ENCODE measurements around the gene MRPL24. TPM values are rescaled to one million over a fixed set of nuclear protein-coding genes. Genes with fewer than 3 reads are reported as not detected.

The MRPL24 gene
- 10 to 100 TPM; 37.7 to 60.2 TPM for total RNA-seq
- long read RNA-seq, transcript MRPL24-202 (6 exons, 883 nt), result major isoform, 5 of 62 reads
- long read RNA-seq, partial matches to known transcripts, result 1 of 62 reads
- long read RNA-seq, other reads (novel, unspliced or antisense), result 52 of 62 reads

DNA sequence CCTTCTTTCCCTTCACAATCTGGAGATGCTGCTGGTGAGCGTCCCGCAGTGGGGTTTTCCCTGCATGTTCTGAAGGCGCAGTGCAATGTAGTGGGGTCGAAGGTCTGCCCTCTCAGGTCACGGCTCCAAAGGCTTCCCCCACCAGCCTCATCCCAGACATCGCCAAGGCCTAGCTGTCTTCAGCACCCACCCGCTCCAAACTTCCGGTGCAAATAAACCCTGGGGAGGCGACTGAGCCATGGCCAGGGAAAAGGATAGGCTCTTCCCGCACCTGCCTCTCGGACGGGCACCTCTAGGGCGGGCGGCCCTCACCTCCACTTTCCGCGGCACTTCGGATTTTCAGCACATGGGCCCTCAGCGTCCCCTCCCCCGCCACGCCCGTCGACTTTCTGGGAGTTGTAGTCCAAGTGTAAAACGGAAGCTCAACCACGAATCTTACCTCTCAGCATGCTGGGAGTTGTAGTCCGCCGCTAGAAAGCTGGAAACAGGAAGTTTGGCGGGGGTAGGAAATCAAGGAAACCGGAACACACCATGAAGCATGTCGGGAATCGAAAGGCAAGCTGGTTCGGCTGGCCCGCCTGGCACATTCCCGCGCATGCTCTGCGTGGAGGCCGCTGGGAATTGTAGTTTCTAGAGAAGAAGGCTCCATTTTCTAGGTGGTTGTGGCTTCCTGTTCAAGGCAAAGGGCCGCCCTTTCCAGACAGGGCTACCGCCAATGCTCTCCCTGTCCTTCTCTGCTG, at the start of gene MRPL24:
Gene MRPL24 (minus strand): TSS at position 348 of the 740 bp plus-strand sequence. CDS start 2,384 bp downstream, outside the sequence.
- intact Hi-C loops (cut with DNase I, micrococcal nuclease), result no loop called here
- ATAC-seq (peak; percentile 90), DNase-seq (peak; percentile 97 to 99)

- ATAC-seq (no peak), DNase-seq (no peak)
- intact Hi-C loops (cut with DNase I, micrococcal nuclease), result loop anchor here in 1 of 2 donors (10.0 kb wide), 1 partner anchor 75 kb away; the partner anchor contains the start of gene NTRK1
These were observed 48.9 kb upstream of the MRPL24 start for GRCh38 chr1:156789621-156790318.

- intact Hi-C loops (cut with DNase I, micrococcal nuclease), result no loop called here
- DNase-seq (no peak), ATAC-seq (no peak)
These were observed 47.2 kb upstream of the MRPL24 start for GRCh38 chr1:156788136-156788535.

- ATAC-seq (no peak), DNase-seq (no peak)
- intact Hi-C loops (cut with DNase I, micrococcal nuclease), result no loop called here
These were observed 45.8 kb upstream of the MRPL24 start for GRCh38 chr1:156786640-156787039.

GRCh38 chr1:156785458-156785857, 44.6 kb upstream of the MRPL24 start:
- no peak for DNase-seq
- intact Hi-C loops (cut with DNase I, micrococcal nuclease), result no loop called here
- ATAC-seq, result no peak

GRCh38 chr1:156781585-156782186, 40.8 kb upstream of the MRPL24 start:
- no peak for DNase-seq
- ATAC-seq, result no peak
- intact Hi-C loops (cut with DNase I, micrococcal nuclease), result no loop called here

DNA sequence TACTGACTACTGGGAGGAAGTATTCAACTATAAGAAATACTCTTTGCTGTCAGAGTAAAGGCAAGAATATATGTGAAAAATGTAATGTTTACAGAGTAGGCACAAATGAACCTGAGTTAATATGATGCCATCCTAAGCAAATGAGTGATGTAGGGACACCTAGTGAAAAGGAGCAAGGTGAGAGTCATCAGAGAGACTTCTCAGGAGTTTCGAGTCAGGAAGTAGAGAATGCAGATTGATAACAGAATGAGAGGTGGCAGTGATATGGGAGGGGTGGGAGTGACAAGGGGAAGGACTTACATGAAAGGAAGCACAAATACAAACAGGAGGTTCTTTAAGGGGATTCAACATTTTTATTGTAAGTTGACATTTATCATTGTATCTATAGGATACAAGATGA, 36.7 kb upstream of the MRPL24 start:
- intact Hi-C loops (cut with DNase I, micrococcal nuclease), result no loop called here

GRCh38 chr1:156776942-156777341, 36.1 kb upstream of the MRPL24 start:
- DNase-seq (no peak), ATAC-seq (no peak)
- intact Hi-C loops (cut with DNase I, micrococcal nuclease), result no loop called here

More for the DNA sequence above, 36.7 kb upstream of the MRPL24 start:
- DNase-seq (no peak), ATAC-seq (no peak)

- DNase-seq, result no peak
- no peak for ATAC-seq
- intact Hi-C loops (cut with DNase I, micrococcal nuclease), result no loop called here
These were observed 34.9 kb upstream of the MRPL24 start for GRCh38 chr1:156775799-156776198.

DNA sequence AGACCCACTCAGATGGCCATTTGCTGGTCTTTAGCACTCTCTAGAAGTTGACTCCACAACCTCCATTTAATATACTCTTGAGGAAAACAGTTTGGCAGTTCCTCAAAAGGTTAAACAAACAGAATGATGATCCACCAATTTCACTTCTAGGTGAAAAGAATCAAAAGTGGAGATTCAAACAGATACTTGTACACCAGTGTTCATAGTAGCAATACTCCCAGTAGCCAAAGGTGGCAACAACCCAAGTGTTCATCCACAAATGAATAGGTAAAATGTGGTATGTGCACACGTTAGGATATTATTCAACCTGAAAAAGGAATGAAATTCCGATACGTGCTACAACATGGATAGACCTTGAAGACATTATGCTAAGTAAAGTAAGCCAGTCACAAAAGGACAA, 32.7 kb upstream of the MRPL24 start:
- ATAC-seq (no peak), DNase-seq (no peak)
- intact Hi-C loops (cut with DNase I, micrococcal nuclease), result no loop called here

DNA sequence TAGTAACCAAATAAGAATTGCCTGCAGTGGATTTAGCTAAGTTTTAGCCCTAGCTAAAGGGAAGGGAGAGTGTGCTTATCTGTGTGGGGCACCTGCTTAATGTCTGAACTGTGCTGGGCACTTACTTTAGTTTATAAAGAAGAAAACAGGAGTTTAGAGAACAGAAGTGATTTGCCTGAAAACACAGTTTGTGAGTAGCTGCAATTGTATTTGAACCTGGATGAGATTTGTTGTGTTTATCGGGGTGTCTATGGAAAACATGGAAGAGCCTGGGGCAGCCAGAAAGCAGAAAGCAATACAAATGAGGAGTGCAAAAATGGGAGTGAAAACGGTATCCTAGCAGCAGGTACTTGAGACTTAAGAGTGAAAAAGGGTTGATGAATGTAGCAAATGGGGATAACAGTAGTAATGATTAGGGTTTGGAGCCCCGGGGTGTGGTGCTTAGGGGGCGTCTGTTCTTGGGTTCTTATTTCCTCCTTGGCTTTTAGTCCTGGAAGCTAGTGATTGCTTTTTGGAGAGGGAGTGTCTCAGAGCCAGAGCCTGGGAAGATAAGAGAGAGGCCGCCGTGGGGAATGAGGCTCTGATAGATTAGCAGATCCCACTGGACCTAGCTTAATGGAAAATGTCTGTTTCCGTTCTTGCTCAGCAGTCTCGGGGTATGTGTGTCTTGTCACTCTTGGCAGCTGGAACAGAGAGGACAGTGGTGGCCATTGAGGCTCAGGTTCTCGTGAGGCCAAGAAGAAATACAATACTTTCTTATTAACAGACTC, 32.0 kb upstream of the MRPL24 start:
- no peak for ATAC-seq
- no peak for DNase-seq
- intact Hi-C loops (cut with DNase I, micrococcal nuclease), result no loop called here

DNA sequence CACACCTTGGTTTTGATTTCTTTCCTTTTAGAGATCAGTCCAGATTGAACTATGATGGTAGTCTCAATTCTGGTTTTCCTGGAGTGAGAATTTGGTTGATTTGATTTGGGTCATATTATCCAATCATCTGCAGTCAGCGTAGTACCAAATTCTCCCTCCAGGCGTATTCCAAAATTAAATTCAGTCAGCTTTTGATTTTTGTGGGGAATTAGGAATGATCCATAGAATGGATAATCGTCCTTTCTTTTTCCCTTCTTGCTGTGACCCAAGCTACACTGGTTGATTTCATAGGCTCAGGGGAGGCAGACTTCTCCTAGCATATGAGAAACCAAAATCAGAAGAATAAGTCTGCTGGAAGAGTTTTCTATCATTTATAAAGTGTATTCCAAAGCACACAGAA, 31.3 kb upstream of the MRPL24 start:
- intact Hi-C loops (cut with DNase I, micrococcal nuclease), result no loop called here
- ATAC-seq, result no peak
- no peak for DNase-seq

GRCh38 chr1:156768610-156769295, 27.9 kb upstream of the MRPL24 start:
- no peak for DNase-seq
- intact Hi-C loops (cut with DNase I, micrococcal nuclease), result no loop called here
- no peak for ATAC-seq

GRCh38 chr1:156767879-156768604, 27.2 kb upstream of the MRPL24 start:
- peak; percentile 43 to 55 for DNase-seq

DNA sequence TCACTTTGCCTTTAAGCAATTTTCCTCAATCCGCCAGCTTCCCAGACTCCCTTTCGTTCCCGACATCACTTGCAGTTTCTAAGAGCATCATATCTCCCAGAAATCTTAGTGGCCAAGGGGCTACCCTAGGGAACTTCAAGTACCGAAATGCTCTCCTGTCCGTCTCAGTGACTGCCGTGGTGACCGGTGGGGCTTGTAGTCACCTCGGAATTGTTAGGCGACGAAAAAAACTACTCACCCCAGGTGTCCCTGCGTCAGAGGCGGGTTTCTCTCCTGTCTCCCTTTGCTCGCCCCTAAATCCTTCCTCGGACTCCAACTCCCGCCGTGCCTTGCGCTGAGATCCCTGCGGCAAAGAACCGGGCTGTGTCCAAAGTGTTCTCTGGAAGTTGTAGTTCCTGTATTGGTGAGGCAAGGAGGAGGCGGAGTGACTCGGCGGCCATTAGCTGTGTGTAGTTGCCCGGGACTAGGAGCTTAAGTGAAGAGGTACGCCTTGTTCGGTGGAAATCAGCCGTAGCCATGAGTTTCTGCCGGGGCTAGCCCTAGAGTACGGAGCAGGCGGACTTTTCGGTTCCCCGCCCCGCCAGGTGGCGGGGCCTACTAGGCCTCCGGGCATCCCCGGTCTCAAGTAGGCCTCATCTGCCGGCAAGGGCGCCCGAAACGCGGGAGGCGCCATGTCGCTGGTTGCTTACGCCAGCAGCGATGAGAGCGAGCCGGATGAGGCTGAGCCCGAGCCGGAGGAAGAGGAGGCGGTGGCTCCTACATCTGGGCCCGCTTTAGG, 26.4 kb upstream of the MRPL24 start, which contains the start of gene PRCC:
Gene PRCC (plus strand): TSS at position 435 of the 778 bp plus-strand sequence. CDS start 237 bp downstream, at position 672.
- intact Hi-C loops (cut with DNase I, micrococcal nuclease), result no loop called here
- DNase-seq (peak; percentile 94 to 99), ATAC-seq (peak; percentile 90)

More at GRCh38 chr1:156767879-156768604, 27.2 kb upstream of the MRPL24 start:
- intact Hi-C loops (cut with DNase I, micrococcal nuclease), result no loop called here
- ATAC-seq, result peak; percentile 12

DNA sequence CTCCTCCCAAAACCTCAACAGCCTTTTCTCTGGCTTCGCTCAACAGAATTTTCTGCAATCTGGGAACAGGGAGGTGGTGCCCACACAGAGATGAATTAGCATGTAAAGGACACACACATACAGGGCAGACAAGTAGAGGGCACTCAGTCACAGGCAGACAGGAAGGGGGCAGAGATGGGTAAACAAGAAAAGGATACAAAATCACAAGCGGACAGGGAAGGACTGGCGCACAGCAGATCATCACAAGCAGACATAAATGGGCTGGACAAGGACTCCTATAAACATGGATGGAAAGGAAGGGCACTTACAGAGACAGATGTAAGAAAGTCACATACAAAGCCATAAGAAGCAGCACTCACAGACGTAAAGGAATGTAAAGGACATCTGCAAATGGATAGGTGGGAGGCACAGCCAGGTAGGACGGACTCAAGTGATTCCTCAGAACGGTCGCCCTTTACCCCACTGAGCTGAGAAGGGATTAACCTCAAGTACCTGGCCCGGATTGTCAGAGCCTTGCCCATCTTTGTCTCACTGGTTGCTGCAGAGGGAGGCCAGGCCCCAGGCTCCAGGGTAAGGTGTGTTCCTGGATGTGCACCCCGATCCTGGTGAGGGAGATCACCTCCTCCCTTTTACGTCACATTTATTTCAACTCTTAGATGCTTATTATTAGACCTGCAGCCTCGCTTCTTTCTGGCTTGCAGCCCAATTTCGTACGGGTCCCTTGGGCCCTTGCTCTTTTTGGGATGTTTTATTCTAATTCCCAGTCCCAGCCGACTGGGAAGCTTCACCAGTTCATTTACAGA, 25.6 kb upstream of the MRPL24 start:
- intact Hi-C loops (cut with DNase I, micrococcal nuclease), result no loop called here
- no peak for DNase-seq
- peak; percentile 33 for ATAC-seq
